Endodermal cell (in vitro differentiated cells): ENCODE measurements around the gene TEX29. TPM values are rescaled to one million over a fixed set of nuclear protein-coding genes. Genes with fewer than 3 reads are reported as not detected.

Source experiments
- DNase-seq: peaks from one replicate; pipeline ENCODE4 v3.0.0-alpha.2; 2017
- H3K27ac ChIP-seq: 2 replicates; pipeline ENCODE4 v1.5.1; 2013; ENCODE audit warnings: mild to moderate bottlenecking, low read depth, low read length, moderate library complexity
- H3K27me3 ChIP-seq: 2 replicates; pipeline ENCODE4 v1.6.1; 2013; ENCODE audit warnings: mild to moderate bottlenecking, low read length, moderate library complexity; ENCODE audit not compliant: insufficient read depth, control insufficient read depth, poor library complexity, severe bottlenecking
- H3K36me3 ChIP-seq: 2 replicates; pipeline ENCODE4 v1.7.0; 2013; ENCODE audit warnings: mild to moderate bottlenecking, low read length, moderate library complexity; ENCODE audit not compliant: control insufficient read depth, insufficient read depth
- H3K4me1 ChIP-seq: one replicate; pipeline ENCODE4 v1.7.0; 2013; ENCODE audit warnings: low read length; ENCODE audit not compliant: control insufficient read depth, insufficient read depth
- H3K4me3 ChIP-seq: 2 replicates; pipeline ENCODE4 v1.5.1; 2013; ENCODE audit warnings: mild to moderate bottlenecking, low read length, moderate library complexity
- H3K9ac ChIP-seq: 2 replicates; pipeline ENCODE4 v1.6.1; 2013; ENCODE audit warnings: mild to moderate bottlenecking, low read length, moderate library complexity; ENCODE audit not compliant: poor library complexity, severe bottlenecking; ENCODE audit errors: extremely low read depth
- H3K9me3 ChIP-seq: 2 replicates; pipeline ENCODE4 v1.6.1; 2013; ENCODE audit warnings: mild to moderate bottlenecking, low read length, moderate library complexity; ENCODE audit not compliant: control insufficient read depth
- H3K27ac Mint-ChIP-seq: 2 replicates; pipeline ENCODE4 v1.8.0; 2020; ENCODE audit warnings: mixed read lengths
- H3K27me3 Mint-ChIP-seq: 2 replicates; pipeline ENCODE4 v1.8.0; 2021; ENCODE audit warnings: mild to moderate bottlenecking, mixed read lengths; ENCODE audit not compliant: insufficient read depth
- H3K36me3 Mint-ChIP-seq: 2 replicates; pipeline ENCODE4 v1.8.0; 2020; ENCODE audit warnings: low read depth, mixed read lengths
- H3K4me1 Mint-ChIP-seq: 2 replicates; pipeline ENCODE4 v1.8.0; 2020; ENCODE audit warnings: mixed read lengths
- H3K4me3 Mint-ChIP-seq: 2 replicates; pipeline ENCODE4 v1.8.0; 2020; ENCODE audit warnings: mild to moderate bottlenecking, moderate library complexity, mixed read lengths
- H3K9me3 Mint-ChIP-seq: 2 replicates; pipeline ENCODE4 v1.8.0; 2020; ENCODE audit warnings: mild to moderate bottlenecking, mixed read lengths
- CTCF ChIP-seq: fragments of 200-600 bp; sonication (generic); conservative IDR thresholded peaks from 2 replicates; pipeline ENCODE4 v1.5.0; 2021; ENCODE audit warnings: antibody characterized with exemption, mild to moderate bottlenecking
- WGBS, 2 experiments: methylation state at CpG; one replicate each; pipeline versions ENCODE4 v1.1.5 to v1.1.7; 2013; ENCODE audit warnings: missing lambda C conversion rate in 2 of 2, mixed read lengths in 1 of 2; ENCODE audit not compliant: insufficient coverage in 1 of 2, insufficient read length in 1 of 2; 5-methylcytosine and 5-hydroxymethylcytosine counted together
- total RNA-seq, 2 donors: library from RNA; stranded (reverse); fragmentation: NEBNext Ultra II Directional in 1 of 2; extraction: Animal tissue kit (Norgen Biotek cat#: 25700) in 1 of 2; gene quantifications; 2 replicates in 1 of 2; 3 replicates in 1 of 2; pipeline ENCODE4 v1.2.1, GENCODE V29; 2021

The TEX29 gene
- total RNA-seq, 2 donors from 2014 or later = 0.69 TPM; not detected in 1

DNA sequence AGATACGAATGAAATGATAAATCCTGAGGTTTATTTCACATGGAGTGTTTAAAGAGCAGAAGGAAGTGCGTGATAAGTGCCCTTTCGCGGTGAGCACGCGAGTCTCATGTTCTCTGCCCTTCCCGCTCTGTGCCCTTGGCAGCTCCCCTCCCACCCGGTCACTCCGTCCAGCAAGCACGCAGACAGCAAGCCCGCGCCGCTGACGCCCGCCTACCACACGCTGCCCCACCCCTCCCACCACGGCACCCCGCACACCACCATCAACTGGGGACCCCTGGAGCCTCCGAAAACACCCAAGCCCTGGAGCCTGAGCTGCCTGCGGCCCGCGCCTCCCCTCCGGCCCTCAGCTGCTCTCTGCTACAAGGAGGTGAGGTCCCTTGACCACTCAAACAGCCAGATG, 37.4 kb upstream of the TEX29 start:
- no peak for TF ChIP-seq CTCF
- no peaks in the 10 kb centered on the region for H3K27me3 ChIP-seq

DNA sequence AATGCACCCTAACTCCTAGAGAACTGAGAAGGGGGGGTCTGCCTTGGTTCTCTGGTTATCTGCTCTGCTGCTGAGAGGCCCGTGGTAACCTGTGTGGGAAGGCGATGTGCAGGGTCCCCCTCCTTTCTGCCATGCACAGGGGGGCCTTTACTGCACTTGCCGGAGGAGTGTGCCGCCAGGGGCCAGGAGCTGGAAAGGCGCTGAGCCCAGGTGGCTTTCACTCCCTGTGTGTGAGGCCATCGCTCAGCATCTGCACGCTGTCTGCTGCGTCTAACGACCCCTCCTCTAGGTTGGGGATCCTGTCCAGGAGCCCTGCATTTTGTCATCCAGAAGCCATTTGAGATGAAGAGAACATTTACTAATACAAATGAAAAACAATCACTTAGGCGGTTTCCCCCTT, 37.0 kb upstream of the TEX29 start:
- Mint-ChIP-seq H3K36me3 (peaks cover 70% of the 10 kb centered on the region), H3K9me3 (no peaks in the 10 kb centered on the region), H3K27ac (no peak overlapping the region), H3K27me3 (no peaks in the 10 kb centered on the region), H3K4me1 (no peaks in the 10 kb centered on the region), H3K4me3 (no peak overlapping the region)
- Histone ChIP-seq H3K27ac (no peak overlapping the region), H3K4me3 (no peak overlapping the region), H3K9me3 (no peaks in the 10 kb centered on the region), H3K4me1 (no peaks in the 10 kb centered on the region), H3K27me3 (no peaks in the 10 kb centered on the region), H3K9ac (no peak overlapping the region), H3K36me3 (peaks cover 68% of the 10 kb centered on the region)
- no peak for DNase-seq
- 91 to 95% methylated on average over 7 to 10 of the region's 10 CpGs for WGBS, 2 experiments
- TF ChIP-seq CTCF = no peak

More for the DNA sequence above, 37.4 kb upstream of the TEX29 start:
- H3K27ac Mint-ChIP-seq = no peak overlapping the region
- no peaks in the 10 kb centered on the region for H3K4me1 Mint-ChIP-seq
- peaks cover 74% of the 10 kb centered on the region for H3K36me3 Mint-ChIP-seq
- no peaks in the 10 kb centered on the region for H3K27me3 Mint-ChIP-seq
- H3K9me3 Mint-ChIP-seq = no peaks in the 10 kb centered on the region
- no peaks in the 10 kb centered on the region for H3K9me3 ChIP-seq
- no peak overlapping the region for H3K4me3 Mint-ChIP-seq
- no peak overlapping the region for H3K9ac ChIP-seq
- WGBS, 2 experiments = 97% methylated on average over 18 to 23 of the region's 23 CpGs
- H3K4me1 ChIP-seq = no peaks in the 10 kb centered on the region
- DNase-seq = peak; percentile 20
- H3K27ac ChIP-seq = no peak overlapping the region
- H3K36me3 ChIP-seq = peaks cover 69% of the 10 kb centered on the region
- H3K4me3 ChIP-seq = no peak overlapping the region

- H3K27ac Mint-ChIP-seq = no peak overlapping the region
- 96% methylated on average over 3 to 9 of the region's 9 CpGs for WGBS, 2 experiments
- peak; percentile 28 for DNase-seq
- H3K27me3 Mint-ChIP-seq = no peaks in the 10 kb centered on the region
- Histone ChIP-seq H3K4me3 (no peak overlapping the region), H3K36me3 (peaks cover 66% of the 10 kb centered on the region), H3K27ac (no peak overlapping the region), H3K4me1 (no peaks in the 10 kb centered on the region), H3K9ac (no peak overlapping the region), H3K27me3 (no peaks in the 10 kb centered on the region), H3K9me3 (no peaks in the 10 kb centered on the region)
- H3K9me3 Mint-ChIP-seq = no peaks in the 10 kb centered on the region
- H3K36me3 Mint-ChIP-seq = peaks cover 68% of the 10 kb centered on the region
- no peaks in the 10 kb centered on the region for H3K4me1 Mint-ChIP-seq
- H3K4me3 Mint-ChIP-seq = no peak overlapping the region
- no peak for TF ChIP-seq CTCF
Observed at GRCh38 chr13:111283991-111284390, 36.5 kb upstream of the TEX29 start.
